A549 treated with CORT108297 at 1 μM for 4 hours (cell line): ENCODE measurements around the gene MAP4K3. TPM values are rescaled to one million over a fixed set of nuclear protein-coding genes. Genes with fewer than 3 reads are reported as not detected.

Source experiments
- total RNA-seq: library from RNA; stranded (reverse); fragments of 200-300 nt; extraction: Qiagen RNA extraction; gene quantifications from 5 replicates; pipeline ENCODE4 v1.2.3, GENCODE V29; 2022

Gene MAP4K3
- 16.9 to 24.6 TPM (median 20.3 TPM) in 5 replicates for total RNA-seq

DNA sequence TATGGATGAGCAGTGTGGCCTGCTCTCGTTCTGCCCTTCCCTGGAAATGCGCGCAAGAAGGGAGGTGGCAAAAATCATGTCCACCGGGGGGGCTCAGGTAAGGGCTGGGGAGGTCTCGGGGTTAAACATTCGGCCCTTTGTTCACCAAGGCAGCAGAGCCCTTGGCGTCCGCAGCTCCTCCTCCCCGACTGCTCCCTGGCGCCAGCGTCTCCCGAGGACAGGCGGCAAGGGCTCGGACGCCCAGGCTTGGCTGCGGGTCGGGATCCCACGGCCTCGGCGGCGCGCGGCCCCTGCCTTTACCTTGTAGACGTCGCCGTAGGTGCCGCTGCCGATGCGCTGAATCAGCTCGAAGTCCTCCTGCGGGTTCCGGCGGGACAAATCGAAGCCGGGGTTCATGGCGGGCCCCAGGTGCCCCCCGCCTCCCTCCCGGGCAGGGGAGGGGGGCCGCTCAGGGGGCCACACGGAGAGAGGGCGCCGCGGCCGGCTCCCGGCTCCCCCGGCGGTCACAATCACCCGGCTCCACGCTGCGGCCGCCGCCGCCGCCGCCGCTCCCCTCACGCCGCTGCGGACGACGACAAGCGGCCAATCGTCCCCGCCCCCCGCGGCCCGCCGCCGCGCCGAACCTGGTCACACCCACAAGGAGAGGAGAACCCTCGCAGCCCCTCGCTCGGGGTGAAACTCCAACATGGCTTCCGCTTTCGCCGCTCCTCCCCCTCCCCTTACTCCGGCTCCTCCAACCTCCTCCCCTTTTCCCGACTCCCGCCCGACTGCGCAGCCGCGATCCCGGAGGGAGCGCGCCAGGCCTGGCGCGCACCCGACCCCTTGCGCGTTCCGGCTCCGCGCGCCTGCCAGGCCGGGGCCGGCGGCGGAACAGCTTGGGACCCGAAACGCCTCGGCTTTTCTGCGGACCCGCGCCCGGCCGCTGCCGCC lies at the start of gene MAP4K3:
TSS of gene MAP4K3 (minus strand) at position 694 of the 930 bp plus-strand sequence. CDS start at position 396, 298 bp downstream.

DNA sequence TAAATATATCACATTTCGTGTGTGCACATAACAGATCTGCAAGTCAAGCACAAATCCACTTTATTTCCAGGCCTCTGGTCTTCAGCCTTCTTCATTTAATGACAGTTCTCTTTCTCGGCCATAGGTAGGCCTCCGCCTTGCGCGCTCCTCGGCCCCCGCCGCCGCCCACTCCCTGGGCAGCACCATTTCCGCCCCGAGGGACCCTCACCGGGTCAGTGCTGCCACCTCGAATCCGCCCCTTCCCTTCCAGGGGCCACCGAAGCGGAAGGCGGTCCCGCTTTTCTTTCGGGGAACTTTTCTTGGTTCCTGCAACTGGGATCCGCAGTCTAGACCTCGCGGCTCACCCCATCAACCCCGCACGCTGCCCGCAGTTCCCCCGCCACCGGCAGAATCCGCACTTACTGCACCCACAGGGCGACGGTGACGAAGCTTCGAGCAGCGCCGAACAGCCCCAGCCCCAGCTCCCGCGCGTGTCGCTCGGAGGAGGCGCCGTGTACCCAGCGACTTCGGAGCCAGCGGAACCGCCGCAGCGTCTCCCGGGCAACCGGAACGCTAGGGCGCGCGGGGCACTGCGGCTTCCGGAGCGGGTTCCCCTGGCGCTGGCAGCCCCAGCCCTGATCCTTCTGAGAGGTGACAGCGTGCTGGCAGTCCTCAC lies 193.5 kb downstream of the MAP4K3 start, which contains the start of gene CDKL4:
TSS of gene CDKL4 (minus strand) at position 502 of the 655 bp plus-strand sequence.

Other genes with a start within 250 kb of the MAP4K3 start
- 0.15 TPM in 1 of 5 replicates, not detected in the others for gene CDKL4, start 193.3 kb downstream of the MAP4K3 start, total RNA-seq
- 0.13 to 0.17 TPM (median 0.16 TPM) in 5 replicates for gene TMEM178A, start 228.6 kb upstream of the MAP4K3 start, total RNA-seq